PFSK-1 (cell line): ENCODE results near the gene OSER1.

Experiments used
- POLR2AphosphoS5 ChIP-seq: IDR thresholded peaks from 2 replicates; pipeline ENCODE4 v1.6.1; 2012; ENCODE audit warnings: low read depth, mild to moderate bottlenecking, control low read depth, low read length, moderate library complexity
- TAF1 ChIP-seq: IDR thresholded peaks from 2 replicates; pipeline ENCODE4 v1.6.1; 2012; ENCODE audit warnings: low read length, control low read depth, borderline replicate concordance; ENCODE audit not compliant: insufficient read depth

DNA sequence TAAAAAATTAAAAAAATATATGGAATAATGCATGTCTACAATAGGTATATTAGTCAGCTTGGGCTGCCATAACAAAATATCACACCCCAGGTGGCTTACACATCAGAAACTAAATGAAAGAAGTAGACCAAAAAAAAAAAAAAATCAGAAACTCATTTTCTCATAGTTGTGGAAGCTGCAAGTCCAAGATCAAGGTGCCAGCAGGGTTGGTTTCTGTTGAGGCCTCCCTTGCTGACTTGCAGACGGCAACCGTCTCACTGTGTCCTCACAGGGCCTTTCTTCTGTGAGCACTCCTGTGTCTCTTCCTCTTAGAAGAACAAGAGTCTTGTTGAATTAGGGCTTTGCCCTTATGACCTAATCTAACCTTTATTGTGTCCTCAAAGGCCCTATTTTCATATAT lies 25.1 kb upstream of the OSER1 start:
- TF ChIP-seq TAF1: no peak
- no peak for TF ChIP-seq POLR2AphosphoS5
